GM12874 (cell line): ENCODE measurements around the gene RPLP2.

ENCODE experiments used
- CTCF ChIP-seq: IDR thresholded peaks from 2 replicates; pipeline ENCODE4 v1.5.1; 2011; ENCODE audit warnings: low read depth, mild to moderate bottlenecking, control low read depth, low read length, moderate library complexity; ENCODE audit not compliant: insufficient read depth

Gene RPLP2

GRCh38 chr11:796565-797295 lies 13.0 kb upstream of the RPLP2 start:
- TF ChIP-seq CTCF, result no peak

DNA sequence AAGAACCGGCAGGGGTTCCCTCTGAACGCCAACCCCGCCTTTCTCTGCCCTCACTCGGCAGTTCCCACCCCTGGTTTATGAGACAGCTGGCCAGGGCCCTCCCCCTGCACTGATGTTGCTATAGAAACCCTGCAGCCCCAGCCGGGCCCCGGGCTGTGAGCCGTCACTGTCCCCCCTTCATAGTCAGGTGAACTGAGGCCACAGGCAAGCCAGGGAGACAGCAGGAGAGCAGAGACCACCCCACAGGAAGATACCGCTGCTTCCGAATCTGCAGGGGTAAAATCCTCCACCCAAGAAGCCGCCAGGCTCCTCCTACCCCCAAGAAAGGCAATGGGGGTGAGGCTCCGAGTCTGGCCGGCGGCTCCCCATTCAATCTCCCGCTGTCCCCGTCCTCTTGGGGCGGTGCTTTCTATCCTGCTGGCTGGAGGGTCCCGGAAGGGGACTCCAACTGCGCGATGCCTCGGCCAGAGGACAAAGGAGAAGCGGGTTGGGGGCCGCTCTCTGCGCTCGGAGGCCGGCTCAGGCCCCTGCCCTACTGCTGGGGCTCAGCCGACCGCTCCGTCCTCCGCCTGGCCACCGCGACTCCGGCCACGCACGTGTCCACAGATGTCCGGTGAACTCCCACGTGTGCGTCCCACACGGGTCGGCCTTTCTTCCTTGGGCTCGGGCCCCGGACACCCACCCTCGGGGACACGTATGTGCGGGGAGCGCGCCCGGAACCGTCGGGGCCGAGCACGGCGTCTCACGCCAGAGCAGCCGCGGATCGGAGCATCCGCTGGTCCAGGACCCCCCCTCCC lies 12.3 kb upstream of the RPLP2 start:
- TF ChIP-seq CTCF, result no peak

GRCh38 chr11:798093-798713 lies 11.6 kb upstream of the RPLP2 start, which contains the start of gene SLC25A22:
Gene SLC25A22 (minus strand): TSS chr11:798281. CDS start chr11:795006, 3,275 bp downstream.
- TF ChIP-seq CTCF, result peak; percentile 86

- no peak for TF ChIP-seq CTCF
These were observed 10.0 kb upstream of the RPLP2 start for GRCh38 chr11:799641-800316.

- TF ChIP-seq CTCF, result no peak
These were observed 9.3 kb upstream of the RPLP2 start for GRCh38 chr11:800473-800872.

GRCh38 chr11:801097-801780 lies 8.5 kb upstream of the RPLP2 start:
- TF ChIP-seq CTCF, result no peak
